ENCODE measurements around the gene CFAP97D1. TPM values are rescaled to one million over a fixed set of nuclear protein-coding genes. Genes with fewer than 3 reads are reported as not detected.

The CFAP97D1 gene
- polyA plus RNA-seq, 2 of the 4 experiments (the other 2 are of a cell fraction) = not detected

DNA sequence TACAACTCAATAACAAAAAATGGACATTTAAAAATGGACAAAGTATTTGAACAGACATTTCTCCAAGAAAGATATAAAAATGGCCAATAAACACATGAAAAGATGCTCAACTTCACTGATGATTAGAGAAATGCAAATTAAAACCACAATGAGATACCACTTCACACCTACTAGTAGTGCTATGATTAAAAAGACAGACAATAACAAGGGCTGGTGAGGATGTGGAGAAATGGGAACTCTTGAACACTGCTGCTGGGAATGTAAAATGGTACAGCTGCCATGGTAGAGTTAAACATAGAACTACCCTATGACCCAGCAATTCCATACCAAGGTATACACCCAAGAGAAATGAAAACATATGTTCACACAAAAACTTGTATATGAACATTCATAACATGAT, 24.9 kb downstream of the CFAP97D1 start:
- Histone ChIP-seq H3K4me1 (no peaks in the 10 kb centered on the region), H3K9me3 (no peaks in the 10 kb centered on the region), H3K27ac (no peak overlapping the region), H3K4me2 (no peak overlapping the region), H3K4me3 (no peak overlapping the region)
- ChIA-PET POLR2A (no interaction called here), CTCF (interaction anchor here (1.1 to 1.4 kb wide), 2 partner anchors 17 to 75 kb away, joined by 3 to 4 read pairs; no protein-coding TSS in a partner anchor)
- ATAC-seq (no peak), DNase-seq (ENCODE audit: low read depth in 1 of 2, low spot score in 1 of 2) (no peak), FAIRE-seq (peak; percentile 92)
- TF ChIP-seq RAD21 (conservative IDR thresholded peaks at IDR 0.05 in 1 of 2, IDR thresholded peaks at IDR 0.05 in 1 of 2) (no peak), ZNF302 (CRISPR knock-in tag; IDR thresholded peaks at IDR 0.05) (no peak), EHMT2 (IDR thresholded peaks at IDR 0.05; ENCODE audit: low read depth) (no peak), CBX2 (IDR thresholded peaks at IDR 0.05; ENCODE audit: borderline replicate concordance, low read depth) (no peak), CEBPB (IDR thresholded peaks at IDR 0.05) (no peak)

GRCh38 chr17:43808076-43808475, 27.8 kb downstream of the CFAP97D1 start:
- WGBS (ENCODE audit: missing lambda C conversion rate) = 88% methylated on average over 4 of the region's 4 CpGs
- DNase-seq (ENCODE audit: low read depth in 1 of 2, low spot score in 1 of 2) (no peak), ATAC-seq (no peak), FAIRE-seq (no peak)
- Histone ChIP-seq H3K4me2 (no peak overlapping the region), H3K4me3 (no peak overlapping the region), H3K9me3 (no peaks in the 10 kb centered on the region), H3K27ac (no peak overlapping the region), H3K4me1 (no peaks in the 10 kb centered on the region)
- POLR2A ChIA-PET = no interaction called here
- TF ChIP-seq FOSL2 (IDR thresholded peaks at IDR 0.05) (no peak), FOSL2 (CRISPR knock-in tag; IDR thresholded peaks at IDR 0.05) (peak; percentile 31)
- TF ChIP-seq, protein P1, sequence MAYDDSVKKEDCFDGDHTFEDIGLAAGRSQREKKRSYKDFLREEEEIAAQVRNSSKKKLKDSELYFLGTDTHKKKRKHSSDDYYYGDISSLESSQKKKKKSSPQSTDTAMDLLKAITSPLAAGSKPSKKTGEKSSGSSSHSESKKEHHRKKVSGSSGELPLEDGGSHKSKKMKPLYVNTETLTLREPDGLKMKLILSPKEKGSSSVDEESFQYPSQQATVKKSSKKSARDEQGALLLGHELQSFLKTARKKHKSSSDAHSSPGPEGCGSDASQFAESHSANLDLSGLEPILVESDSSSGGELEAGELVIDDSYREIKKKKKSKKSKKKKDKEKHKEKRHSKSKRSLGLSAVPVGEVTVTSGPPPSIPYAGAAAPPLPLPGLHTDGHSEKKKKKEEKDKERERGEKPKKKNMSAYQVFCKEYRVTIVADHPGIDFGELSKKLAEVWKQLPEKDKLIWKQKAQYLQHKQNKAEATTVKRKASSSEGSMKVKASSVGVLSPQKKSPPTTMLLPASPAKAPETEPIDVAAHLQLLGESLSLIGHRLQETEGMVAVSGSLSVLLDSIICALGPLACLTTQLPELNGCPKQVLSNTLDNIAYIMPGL (CRISPR knock-in tag; IDR thresholded peaks at IDR 0.05; ENCODE audit: borderline replicate concordance) = no peak
- CTCF ChIA-PET = interaction anchor here (0.8 to 2.9 kb wide), 3 partner anchors 10 to 38 kb away, joined by 3 to 19 read pairs (median 6); partner anchors contain the start of genes CD300LG and CFAP97D1

GRCh38 chr17:43809121-43809520, 28.9 kb downstream of the CFAP97D1 start:
- FAIRE-seq = no peak
- no peak for DNase-seq (ENCODE audit: low read depth in 1 of 2, low spot score in 1 of 2)
- no peak overlapping the region for H3K4me2 ChIP-seq
- WGBS (ENCODE audit: missing lambda C conversion rate) = 90% methylated on average over 5 of the region's 5 CpGs
- no peak overlapping the region for H3K4me3 ChIP-seq
- H3K27ac ChIP-seq = no peak overlapping the region
- ChIA-PET CTCF (interaction anchor here (0.8 to 2.4 kb wide), 3 partner anchors 9 to 49 kb away, joined by 3 to 6 read pairs (median 3); partner anchors contain the start of gene CFAP97D1), POLR2A (no interaction called here)
- peaks cover 2% of the 10 kb centered on the region; the same call in 2 of the 3 replicates for H3K4me1 ChIP-seq
- H3K9me3 ChIP-seq = no peaks in the 10 kb centered on the region
- TF ChIP-seq SMC3 (IDR thresholded peaks at IDR 0.05) = no peak
- no peak for TF ChIP-seq HOXB5 (CRISPR knock-in tag; IDR thresholded peaks at IDR 0.05)
- no peak for TF ChIP-seq EHF (CRISPR knock-in tag; IDR thresholded peaks at IDR 0.05)
- TF ChIP-seq POLR2A (IDR thresholded peaks at IDR 0.05; ENCODE audit: low read length) = no peak
- no peak for TF ChIP-seq TP53 (CRISPR knock-in tag; IDR thresholded peaks at IDR 0.05)
- TF ChIP-seq MAFK (IDR thresholded peaks at IDR 0.05; ENCODE audit: partially characterized antibody) = no peak
- no peak for TF ChIP-seq HOXA7 (CRISPR knock-in tag; IDR thresholded peaks at IDR 0.05)
- TF ChIP-seq REST (IDR thresholded peaks at IDR 0.05) = no peak
- no peak for TF ChIP-seq EP300 (IDR thresholded peaks at IDR 0.05)
- TF ChIP-seq MAZ (IDR thresholded peaks at IDR 0.05; ENCODE audit: borderline replicate concordance, low read depth, low read length) = no peak
- ATAC-seq = no peak

Measured in A549 (cell line).